HepG2 (cell line): ENCODE data around the gene MAP3K14. TPM values are rescaled to one million over a fixed set of nuclear protein-coding genes. Genes with fewer than 3 reads are reported as not detected.
A peak's percentile ranks its signal among the peaks of the same experiment; 100 is the strongest.

Source experiments
- CCDC6 ChIP-seq: sonication (generic); formaldehyde crosslinking; IDR thresholded peaks from 2 replicates; pipeline ENCODE4 v1.8.1; 2022; ENCODE audit warnings: mild to moderate bottlenecking, missing genetic modification reagents, moderate library complexity
- FOSL2 ChIP-seq: sonication (generic); formaldehyde crosslinking; IDR thresholded peaks from 2 replicates; pipeline ENCODE4 v1.4.0; 2020; ENCODE audit warnings: missing genetic modification reagents
- MAFK ChIP-seq, 2 experiments: IDR thresholded peaks in 1 of 2; conservative IDR thresholded peaks in 1 of 2; 2 replicates each; pipeline ENCODE4 v1.6.1; 2011; ENCODE audit warnings: improper control_type of control experiment in 2 of 2, low read length in 2 of 2
- PBX2 ChIP-seq: IDR thresholded peaks from 2 replicates; pipeline ENCODE4 v1.6.1; 2016; ENCODE audit warnings: control low read depth
- REST ChIP-seq, 2 experiments: IDR thresholded peaks; 2 replicates each; pipeline ENCODE4 v1.6.1; 2011 to 2012; ENCODE audit warnings: low read length in 2 of 2, borderline replicate concordance in 1 of 2, low read depth in 1 of 2, mild to moderate bottlenecking in 1 of 2, moderate library complexity in 1 of 2
- SMAD3 ChIP-seq: sonication (generic); formaldehyde crosslinking; IDR thresholded peaks from 2 replicates; pipeline ENCODE4 v1.4.0; 2020; ENCODE audit warnings: missing genetic modification reagents
- SMARCC2 ChIP-seq: fragments of 450-650 bp; IDR thresholded peaks from 2 replicates; pipeline ENCODE4 v1.6.1; 2017; ENCODE audit warnings: antibody characterized with exemption, mild to moderate bottlenecking
- TFDP2 ChIP-seq: sonication (generic); formaldehyde crosslinking; IDR thresholded peaks from 2 replicates; pipeline ENCODE4 v1.4.0; 2020; ENCODE audit warnings: missing genetic modification reagents
- ZNF10 ChIP-seq: sonication (generic); formaldehyde crosslinking; IDR thresholded peaks from 2 replicates; pipeline ENCODE4 v1.4.0; 2020; ENCODE audit warnings: mild to moderate bottlenecking, low read depth, missing genetic modification reagents, borderline replicate concordance
- ZNF564 ChIP-seq: sonication (generic); formaldehyde crosslinking; IDR thresholded peaks from 2 replicates; pipeline ENCODE4 v1.8.1; 2023; ENCODE audit warnings: mild to moderate bottlenecking, missing genetic modification reagents
- ZNF598 ChIP-seq: sonication (generic); formaldehyde crosslinking; IDR thresholded peaks from 2 replicates; pipeline ENCODE4 v1.5.1; 2020; ENCODE audit warnings: mild to moderate bottlenecking, missing genetic modification reagents, borderline replicate concordance
- ZNF703 ChIP-seq: sonication (generic); formaldehyde crosslinking; IDR thresholded peaks from 2 replicates; pipeline ENCODE4 v1.5.1; 2020; ENCODE audit warnings: missing genetic modification reagents, mild to moderate bottlenecking, moderate library complexity, borderline replicate concordance
- ZNF781 ChIP-seq: sonication (generic); formaldehyde crosslinking; IDR thresholded peaks from 2 replicates; pipeline ENCODE4 v1.5.1; 2020; ENCODE audit warnings: borderline replicate concordance, mild to moderate bottlenecking, missing genetic modification reagents; ENCODE audit errors: not compliant biosample characterization
- ZNF816 ChIP-seq: sonication (generic); formaldehyde crosslinking; IDR thresholded peaks from 2 replicates; pipeline ENCODE4 v1.8.0; 2022; ENCODE audit warnings: missing genetic modification reagents, mild to moderate bottlenecking, borderline replicate concordance
- polyA plus RNA-seq, 8 experiments: library from polyadenylated mRNA; depleted of rRNA in 3 of 8; stranded (reverse) in 7 of 8; unstranded in 1 of 8; fragments of >200 nt; fragmentation: Illumina TruSeq in 4 of 8; extraction: Trizol in 4 of 8; gene quantifications; 2 replicates each; pipeline versions ENCODE4 v1.2.1 to v1.2.3, GENCODE V29; 2011 to 2016; ENCODE audit warnings: low read depth in 4 of 8, missing spikeins in 1 of 8, mixed read lengths in 1 of 8; ENCODE audit not compliant: insufficient read depth in 1 of 8
- total RNA-seq, 5 experiments: library from RNA; depleted of rRNA; stranded (reverse); fragments of >200 nt; fragmentation: Illumina TruSeq; extraction: Trizol; gene quantifications; 2 replicates each; pipeline ENCODE4 v1.2.3, GENCODE V29; 2016; ENCODE audit warnings: low read depth in 1 of 5
- TF ChIP-seq, protein P1 (sequence below): sonication (generic); formaldehyde crosslinking; IDR thresholded peaks from 2 replicates; pipeline ENCODE4 v1.5.0; 2020; ENCODE audit warnings: missing genetic modification reagents
- TF ChIP-seq, protein P2 (sequence below): IDR thresholded peaks from 2 replicates; pipeline ENCODE4 v1.6.1; 2012; ENCODE audit warnings: inconsistent platforms
- TF ChIP-seq, protein P3 (sequence below): sonication (generic); formaldehyde crosslinking; IDR thresholded peaks from 2 replicates; pipeline ENCODE4 v1.4.0; 2020; ENCODE audit warnings: mild to moderate bottlenecking, missing genetic modification reagents

Gene MAP3K14
- total and polyA plus RNA-seq, 2 of the 13 experiments (the other 11 are each of a cell fraction or from before 2014, with no cell fraction given) = 2.6 TPM

GRCh38 chr17:45316434-45317110 lies at the start of gene MAP3K14 (continued):
- TF ChIP-seq SMARCC2 (no peak), MAFK (conservative IDR thresholded peaks at IDR 0.05 in 1 of 2, IDR thresholded peaks at IDR 0.05 in 1 of 2; ENCODE audit: low read length in 2 of 2) (no peak), ZNF564 (peak; percentile 82), ZNF816 (CRISPR knock-in tag) (no peak; the same call in 1 of the 2 replicates), PBX2 (CRISPR knock-in tag) (no peak), ZNF598 (CRISPR knock-in tag) (no peak), TFDP2 (CRISPR knock-in tag) (no peak), SMAD3 (CRISPR knock-in tag) (no peak), ZNF10 (CRISPR knock-in tag) (no peak), REST (IDR thresholded peaks at IDR 0.05; ENCODE audit: borderline replicate concordance in 1 of 2, low read depth in 1 of 2, low read length in 2 of 2) (0 out of 4 replicates have a peak, but pooled peaks of 1 of the 2 experiments have one; percentile 40), CCDC6 (CRISPR knock-in tag) (peak; percentile 89), ZNF781 (CRISPR knock-in tag) (peak; percentile 61), ZNF703 (no peak), FOSL2 (CRISPR knock-in tag) (peak; percentile 1; the same call in 1 of the 2 replicates)
- TF ChIP-seq, protein P1, sequence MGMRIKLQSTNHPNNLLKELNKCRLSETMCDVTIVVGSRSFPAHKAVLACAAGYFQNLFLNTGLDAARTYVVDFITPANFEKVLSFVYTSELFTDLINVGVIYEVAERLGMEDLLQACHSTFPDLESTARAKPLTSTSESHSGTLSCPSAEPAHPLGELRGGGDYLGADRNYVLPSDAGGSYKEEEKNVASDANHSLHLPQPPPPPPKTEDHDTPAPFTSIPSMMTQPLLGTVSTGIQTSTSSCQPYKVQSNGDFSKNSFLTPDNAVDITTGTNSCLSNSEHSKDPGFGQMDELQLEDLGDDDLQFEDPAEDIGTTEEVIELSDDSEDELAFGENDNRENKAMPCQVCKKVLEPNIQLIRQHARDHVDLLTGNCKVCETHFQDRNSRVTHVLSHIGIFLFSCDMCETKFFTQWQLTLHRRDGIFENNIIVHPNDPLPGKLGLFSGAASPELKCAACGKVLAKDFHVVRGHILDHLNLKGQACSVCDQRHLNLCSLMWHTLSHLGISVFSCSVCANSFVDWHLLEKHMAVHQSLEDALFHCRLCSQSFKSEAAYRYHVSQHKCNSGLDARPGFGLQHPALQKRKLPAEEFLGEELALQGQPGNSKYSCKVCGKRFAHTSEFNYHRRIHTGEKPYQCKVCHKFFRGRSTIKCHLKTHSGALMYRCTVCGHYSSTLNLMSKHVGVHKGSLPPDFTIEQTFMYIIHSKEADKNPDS (CRISPR knock-in tag) = 0 out of 2 replicates have a peak, but pooled peaks have one; percentile 63
- TF ChIP-seq, protein P2, sequence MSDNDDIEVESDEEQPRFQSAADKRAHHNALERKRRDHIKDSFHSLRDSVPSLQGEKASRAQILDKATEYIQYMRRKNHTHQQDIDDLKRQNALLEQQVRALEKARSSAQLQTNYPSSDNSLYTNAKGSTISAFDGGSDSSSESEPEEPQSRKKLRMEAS = peak; percentile 90
- TF ChIP-seq, protein P3, sequence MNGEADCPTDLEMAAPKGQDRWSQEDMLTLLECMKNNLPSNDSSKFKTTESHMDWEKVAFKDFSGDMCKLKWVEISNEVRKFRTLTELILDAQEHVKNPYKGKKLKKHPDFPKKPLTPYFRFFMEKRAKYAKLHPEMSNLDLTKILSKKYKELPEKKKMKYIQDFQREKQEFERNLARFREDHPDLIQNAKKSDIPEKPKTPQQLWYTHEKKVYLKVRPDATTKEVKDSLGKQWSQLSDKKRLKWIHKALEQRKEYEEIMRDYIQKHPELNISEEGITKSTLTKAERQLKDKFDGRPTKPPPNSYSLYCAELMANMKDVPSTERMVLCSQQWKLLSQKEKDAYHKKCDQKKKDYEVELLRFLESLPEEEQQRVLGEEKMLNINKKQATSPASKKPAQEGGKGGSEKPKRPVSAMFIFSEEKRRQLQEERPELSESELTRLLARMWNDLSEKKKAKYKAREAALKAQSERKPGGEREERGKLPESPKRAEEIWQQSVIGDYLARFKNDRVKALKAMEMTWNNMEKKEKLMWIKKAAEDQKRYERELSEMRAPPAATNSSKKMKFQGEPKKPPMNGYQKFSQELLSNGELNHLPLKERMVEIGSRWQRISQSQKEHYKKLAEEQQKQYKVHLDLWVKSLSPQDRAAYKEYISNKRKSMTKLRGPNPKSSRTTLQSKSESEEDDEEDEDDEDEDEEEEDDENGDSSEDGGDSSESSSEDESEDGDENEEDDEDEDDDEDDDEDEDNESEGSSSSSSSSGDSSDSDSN (CRISPR knock-in tag) = peak; percentile 90
